ENCODE results near the gene SPACA4.

Gene SPACA4

DNA sequence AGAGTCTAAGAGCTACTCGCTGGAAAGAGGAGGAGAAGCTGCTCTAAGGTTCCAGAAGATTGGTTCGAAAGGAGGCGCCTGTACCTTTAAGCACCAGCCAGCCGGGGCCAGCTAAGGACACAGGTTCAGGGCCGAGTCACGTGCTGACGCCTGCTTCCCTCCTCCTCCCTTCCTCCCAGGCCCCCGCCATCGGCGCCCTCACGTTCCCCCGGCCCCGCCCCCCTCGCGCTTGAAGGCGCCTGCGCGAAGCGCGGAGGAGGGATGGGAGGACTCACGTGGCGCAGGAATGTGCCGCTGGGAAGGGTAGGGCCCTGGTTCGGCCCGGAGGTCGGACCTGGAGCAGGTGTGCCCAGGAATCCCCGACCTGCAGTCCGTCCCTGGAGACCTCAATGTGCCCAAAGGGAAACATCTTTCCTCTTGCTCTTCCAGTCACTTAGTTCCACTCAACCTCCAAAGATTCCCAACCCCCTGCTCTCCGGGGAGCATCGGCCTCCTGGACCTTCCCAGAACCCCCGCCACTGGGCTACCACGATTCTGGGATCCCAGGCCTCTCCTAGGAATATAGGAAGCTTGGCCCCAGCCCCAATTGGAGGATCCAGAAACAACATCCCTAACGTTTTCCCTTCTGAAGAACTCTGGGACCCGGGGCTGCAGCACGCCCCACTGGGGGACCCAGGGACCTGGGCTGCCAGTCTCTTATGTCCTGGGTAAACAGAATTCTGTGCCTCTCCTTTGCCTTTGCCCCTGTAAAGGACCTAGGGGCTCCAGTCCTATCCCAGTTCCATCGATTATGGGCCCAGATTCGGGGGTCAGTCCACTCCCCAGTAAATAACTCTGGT is 28.1 kb downstream of the SPACA4 start:
- peak; percentile 85 for DNase-seq (ENCODE audit: low spot score)

DNA sequence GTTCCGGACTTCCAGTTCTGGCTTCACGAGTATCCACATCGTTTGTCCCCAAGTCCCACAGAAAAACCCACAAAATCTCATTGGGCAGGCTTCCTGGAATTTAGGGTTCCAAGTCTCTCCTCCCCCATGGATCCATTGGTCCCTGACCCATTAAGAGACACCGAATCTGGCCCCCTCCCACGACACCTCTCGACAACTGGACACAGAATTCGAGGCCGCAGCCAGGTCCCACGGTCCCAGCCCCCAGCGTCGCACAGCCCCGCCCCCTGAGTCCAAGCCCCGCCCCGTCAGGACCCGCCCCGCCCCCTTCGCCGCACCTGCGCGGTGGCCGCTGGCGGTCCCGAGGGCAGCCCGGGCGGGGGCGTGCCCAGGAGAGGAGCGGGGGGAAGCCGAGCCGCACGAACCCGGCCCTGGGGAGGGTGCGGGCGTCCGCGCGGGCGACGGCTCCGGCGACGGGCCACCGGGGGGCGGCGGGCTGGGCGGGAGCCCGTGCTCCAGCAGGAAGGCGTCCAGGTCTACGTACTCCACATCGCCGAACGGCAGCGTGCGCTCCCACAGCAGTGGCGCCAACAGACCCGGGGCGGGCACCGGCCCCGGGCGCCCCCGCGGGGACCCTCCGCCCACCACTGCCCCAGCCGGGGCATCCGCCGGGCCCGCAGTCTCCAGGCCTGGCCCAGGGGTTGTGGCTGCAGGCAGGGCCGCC is 28.9 kb downstream of the SPACA4 start:
- peak; percentile 63 for DNase-seq (ENCODE audit: low spot score)

DNA sequence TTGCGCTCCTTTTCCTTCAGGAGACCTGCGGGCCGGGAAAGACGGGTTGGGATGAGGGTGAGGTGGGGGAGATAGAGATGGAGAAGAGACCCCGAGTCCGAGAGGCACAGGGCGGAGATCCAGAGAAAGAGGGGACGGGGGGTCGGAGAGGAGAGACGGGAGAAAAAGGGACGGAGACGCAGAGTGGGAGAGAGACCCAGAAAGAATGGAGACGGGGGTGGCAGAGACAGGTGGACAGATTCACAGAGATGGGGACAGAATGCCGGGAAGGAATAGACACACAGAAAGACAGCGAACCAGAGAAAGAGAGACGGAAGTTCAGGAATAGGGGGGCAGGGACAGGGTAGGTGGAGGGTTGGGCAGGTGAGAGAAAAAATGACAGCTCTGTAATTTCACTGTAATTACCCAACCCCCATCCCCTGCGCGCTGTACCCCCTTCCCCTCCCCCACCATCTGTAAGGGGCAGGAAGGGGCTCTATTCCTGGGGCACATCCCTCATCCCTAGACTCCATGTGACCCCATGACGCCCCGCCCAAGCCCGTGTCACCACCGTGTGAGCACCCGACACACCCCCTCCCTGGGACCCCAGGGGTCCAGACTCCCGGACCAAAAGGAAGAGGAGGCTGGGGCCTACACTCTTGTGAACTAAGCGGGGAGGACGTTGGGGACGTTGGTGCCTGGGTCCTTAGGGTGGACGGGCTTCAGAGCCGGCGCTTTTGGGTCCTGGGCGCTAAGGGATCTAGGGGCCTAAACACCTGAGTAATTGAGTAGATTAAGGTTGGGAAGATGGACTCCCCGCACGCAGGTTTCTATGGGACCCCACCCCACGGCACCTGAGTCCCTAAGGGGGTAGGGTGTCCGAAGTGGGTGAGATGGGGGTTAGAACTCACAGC is 29.7 kb downstream of the SPACA4 start:
- no peak for DNase-seq (ENCODE audit: low spot score)

DNA sequence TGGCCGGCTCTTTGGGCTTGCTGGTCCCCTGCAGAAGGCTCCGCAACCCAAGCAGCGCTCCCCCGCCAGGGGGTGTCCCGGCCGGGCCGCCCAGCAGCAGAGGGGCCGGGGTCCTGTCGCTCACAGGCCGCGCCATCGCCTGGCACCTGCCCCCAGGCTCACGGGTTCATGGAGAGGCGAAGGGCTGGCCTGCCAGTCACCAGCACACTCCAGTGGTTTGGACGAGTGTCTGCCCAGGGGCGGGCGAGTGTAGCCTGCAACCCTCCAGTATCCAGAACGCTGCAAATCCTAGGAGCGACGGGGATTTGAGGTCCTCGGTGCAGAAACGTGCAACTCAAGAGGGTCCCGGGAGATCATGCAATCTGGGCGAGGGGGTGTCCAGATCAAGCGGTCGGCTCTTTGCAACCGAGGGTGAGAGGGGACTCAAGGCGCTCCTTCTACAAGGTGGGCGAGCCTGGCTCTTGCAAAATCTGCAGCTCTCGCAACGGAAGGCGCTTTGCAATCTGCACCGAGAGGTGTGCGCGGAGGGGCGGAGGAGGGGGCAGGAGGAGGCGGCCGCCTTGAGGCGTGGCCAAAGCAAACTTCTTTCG is 30.4 kb downstream of the SPACA4 start, which contains the start of gene DBP:
DBP (minus strand) TSS at position 521 of the 590 bp plus-strand sequence; CDS start at position 136, 385 bp downstream.
- no peak for DNase-seq (ENCODE audit: low spot score)

DNA sequence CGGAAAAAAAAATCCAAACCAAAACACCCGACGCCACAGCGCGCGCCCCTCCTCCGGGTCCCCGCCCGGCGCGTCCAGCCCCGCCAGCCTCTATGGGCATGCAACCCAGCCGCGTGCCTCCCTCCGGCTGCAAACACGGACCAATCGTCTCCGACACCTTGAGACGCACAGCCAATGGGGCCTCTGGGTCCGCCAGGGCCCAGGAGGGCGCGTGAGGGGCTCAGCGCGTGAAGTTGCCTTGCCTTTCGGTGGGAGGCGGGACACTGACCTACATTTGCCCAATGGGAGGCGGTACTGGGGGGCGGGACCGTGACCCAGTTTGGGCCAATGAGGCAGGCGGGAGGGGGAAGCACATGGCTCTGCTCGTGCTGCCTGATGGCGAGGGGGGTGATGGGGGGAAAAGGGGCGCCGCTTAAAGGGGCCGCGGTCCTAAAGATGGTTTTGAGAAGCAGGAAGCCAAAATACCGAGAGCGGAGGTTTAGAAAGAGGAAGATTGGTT is 31.0 kb downstream of the SPACA4 start:
- DNase-seq (ENCODE audit: low spot score) = peak; percentile 98

DNA sequence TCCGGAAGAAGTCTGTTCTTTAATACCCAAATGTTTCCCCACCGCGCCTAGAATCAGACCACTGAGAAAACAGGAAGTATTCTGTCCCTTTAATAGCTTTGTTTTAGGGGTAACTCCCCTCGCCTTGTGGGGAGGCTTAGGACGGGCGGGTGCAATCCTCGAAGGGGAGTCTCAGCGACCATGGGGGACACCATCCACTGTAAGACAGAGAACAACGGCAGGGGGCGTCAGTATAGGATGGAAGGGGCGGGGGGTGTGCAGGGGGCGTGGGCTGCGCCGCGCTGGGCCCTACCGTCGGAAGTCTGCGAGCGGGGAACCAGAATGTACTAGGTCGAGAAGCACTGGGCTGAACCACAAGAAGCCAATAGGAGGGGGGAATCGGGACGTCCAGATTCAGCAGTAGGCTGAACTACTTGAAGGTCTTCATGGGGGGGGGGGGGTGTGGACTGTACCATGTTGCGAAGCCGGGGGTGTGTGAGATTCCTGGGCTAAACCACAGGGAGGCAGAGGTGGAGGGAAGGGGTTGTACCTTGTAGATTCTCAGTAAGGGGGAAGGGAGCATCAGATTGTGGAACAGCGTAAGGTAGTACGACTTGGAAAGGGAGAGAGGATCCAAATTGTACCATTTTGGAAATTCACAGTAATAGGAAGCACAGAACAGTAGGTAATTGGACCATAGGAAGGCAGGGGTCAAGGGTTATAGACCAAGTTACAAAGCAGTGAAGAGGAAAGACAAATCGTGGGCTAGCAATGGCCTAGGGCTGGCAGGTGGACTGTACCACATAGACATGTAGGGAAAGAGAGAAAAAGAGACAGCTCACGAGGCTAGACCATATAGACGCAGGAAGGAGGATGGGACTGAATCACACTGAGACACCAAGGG is 31.6 kb downstream of the SPACA4 start:
- peak; percentile 95 for DNase-seq (ENCODE audit: low spot score)

DNA sequence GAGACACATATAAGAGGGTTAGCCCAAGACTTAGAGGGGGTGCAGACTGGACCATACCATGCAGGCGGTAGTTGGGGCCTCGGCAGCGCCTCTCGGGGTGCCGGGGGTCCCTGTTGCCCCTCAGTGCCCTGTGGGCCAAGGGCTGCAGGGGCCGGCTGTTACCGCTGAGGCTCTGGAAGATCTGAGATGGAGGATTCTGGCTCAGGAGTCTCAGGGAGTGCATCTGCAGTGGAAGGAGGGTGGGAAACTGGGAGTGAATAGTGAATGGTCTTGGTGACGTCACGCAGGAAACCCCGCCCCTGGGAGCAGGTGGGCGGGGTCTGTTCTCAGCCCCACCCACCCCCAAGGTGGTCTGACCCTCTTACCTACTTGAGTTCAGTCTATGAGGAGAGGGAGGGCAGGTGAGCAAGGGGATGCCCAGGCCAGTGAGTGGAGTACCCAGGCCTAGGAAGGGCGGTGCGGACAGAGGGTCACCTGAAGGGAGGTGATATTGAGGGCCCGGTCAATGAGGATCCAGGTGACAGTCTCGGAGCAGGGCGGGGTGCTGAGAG is 32.4 kb downstream of the SPACA4 start:
- DNase-seq (ENCODE audit: low spot score) = no peak

DNA sequence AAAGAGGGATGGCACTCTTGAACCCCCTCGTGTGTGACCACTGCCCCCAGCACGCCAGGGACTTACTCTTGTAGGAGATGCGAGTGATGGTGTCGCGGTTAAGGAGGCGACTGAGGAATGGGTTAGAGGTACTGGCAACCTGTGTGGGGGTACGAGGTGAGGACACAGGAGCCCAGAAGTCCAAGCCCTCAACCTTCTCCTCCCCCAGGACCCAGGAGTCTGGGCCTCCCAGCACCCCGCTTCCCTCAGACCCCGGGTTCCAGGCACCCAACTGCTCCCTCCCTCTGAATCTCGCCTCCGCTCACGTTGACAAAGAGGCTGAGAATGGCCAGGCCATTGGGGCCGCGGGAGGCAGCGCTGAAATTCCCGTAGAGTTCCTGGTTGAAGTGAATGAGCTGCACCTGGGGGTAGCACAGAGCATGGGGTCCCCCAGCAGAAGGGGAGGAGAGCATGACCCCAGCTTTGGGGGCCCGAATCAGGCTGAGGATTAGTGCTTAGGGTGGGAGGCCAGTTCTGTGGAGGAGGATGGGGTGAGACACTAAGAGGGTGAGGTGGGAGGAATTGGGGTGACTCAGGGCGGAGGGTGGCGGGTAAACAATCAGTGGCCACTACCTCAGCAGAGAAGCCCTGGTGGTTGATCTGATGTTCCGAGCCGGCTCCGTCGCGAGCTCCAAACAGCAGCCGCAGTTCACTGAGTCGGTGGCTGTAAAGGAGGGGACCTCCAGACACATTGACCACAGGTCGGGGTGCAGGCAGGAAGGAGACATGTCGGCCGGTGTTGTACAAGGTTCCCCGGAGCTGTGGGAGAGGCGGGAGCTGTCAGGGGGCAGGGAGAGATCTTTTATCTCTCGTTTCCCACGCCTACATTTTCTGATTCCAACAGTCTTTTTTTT is 33.2 kb downstream of the SPACA4 start:
- no peak for DNase-seq (ENCODE audit: low spot score)

DNA sequence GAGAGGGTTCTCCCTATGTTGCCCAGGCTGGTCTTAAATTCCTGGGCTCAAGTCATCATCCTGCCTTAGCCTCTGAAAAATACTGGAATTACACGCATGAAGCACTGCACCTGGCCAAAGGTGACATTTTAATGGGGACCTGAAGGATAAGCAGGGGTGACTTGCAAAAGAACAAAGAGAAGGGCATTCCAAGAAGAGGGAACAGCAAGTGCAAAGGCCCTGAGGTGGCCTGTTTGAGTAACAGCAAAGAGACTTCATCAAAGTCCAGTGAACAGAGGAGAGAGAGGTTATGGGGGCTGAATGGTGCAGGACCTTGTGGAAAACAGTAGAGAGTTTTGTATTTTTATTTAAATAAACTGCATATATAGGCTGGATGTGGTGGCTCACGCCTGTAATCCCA is 35.3 kb downstream of the SPACA4 start:
- DNase-seq (ENCODE audit: low spot score) = no peak

DNA sequence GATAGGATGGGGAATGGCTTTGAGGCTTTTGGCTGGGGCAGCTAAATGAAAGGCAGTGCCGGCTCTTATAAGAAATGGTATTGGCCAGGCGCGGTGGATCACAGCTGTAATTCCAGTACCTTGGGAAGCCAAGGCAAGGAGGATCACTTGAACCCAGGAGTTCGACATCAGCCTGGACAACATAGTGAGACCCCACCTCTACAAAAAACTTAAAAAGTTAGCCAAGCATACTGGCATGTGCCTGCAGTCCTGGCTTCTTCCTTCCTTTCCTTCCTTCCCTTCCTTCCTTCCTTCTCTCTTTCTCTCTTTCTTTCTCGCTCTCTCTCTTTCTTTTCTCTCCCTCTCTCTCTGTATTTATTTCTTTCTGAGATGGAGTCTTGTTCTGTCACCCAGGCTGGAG is 36.3 kb downstream of the SPACA4 start:
- no peak for DNase-seq (ENCODE audit: low spot score)

DNA sequence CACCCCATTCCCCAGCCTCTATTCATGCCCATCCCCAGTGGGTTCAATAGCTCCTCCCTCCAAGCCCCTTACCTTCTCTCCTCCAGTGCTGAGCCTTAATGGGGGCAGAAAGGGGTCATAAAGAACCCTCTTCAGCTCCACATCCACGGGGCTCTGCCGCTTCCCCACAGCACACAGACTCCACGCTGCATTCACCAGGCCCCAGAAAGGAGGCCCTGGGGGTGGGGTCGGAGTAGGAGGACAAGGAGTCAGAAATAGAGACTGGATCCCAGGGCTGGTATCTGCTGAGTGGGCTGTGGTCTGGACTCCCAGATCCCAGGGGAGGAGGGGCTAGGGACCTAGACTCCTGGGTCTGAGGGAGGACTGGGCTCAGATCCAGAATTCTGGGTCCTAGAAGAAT is 37.8 kb downstream of the SPACA4 start:
- no peak for DNase-seq (ENCODE audit: low spot score)

DNA sequence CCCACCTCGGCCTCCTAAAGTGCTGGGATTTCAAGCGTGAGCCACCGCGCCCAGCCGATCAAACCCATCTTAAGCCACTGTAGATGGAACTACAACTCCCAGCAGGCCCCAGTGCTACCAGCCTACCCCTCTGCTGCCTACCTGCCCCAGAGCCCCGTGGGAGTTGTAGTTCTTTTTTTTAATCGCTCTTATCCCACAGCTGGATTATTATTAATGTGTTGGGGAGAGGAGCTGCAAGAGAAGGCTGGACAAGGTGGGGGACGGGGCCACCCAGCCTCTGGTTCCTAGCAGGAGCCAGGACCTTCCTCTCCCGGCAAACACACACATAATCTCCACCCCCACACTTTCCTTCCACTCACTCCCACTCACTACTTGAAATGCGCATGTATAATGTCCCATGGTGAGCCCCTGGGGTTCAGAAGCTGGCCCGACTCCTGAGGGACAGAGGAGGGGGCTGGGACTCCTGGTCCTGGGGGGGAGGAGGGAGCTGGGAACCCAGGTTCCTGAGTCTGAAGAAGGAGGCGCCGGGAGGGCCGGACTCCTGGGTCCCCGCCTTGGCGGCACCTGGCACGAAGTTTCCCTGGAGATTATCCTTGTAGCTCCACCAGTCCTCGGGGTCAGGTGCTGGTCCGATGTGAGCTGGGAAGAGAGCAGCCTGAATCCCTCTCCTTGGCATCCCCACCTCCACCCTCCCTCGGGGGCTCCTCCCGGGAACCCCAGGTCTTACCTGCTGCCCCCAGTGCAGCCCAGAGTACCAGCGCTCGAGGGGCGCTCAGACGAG is 38.5 kb downstream of the SPACA4 start:
- DNase-seq (ENCODE audit: low spot score) = peak; percentile 77

DNA sequence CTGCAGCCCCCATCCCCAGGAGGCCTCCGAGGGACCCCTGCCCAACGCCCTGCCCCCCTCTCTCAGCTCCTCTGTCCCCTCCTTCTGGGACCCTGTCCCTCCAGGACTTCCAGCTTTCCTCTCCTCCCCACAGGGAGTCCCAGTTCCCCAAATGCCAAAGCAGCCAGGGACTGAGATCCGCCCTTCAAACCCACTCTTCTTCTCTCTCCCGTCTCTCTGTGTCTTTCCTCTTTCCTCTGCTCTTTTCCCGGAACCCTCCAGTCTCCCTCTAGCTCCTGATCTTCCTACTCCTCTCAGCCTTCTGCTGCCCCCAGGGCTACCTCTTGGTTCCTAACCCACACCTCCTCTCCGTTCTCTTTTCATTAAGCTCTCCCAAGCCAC is 39.1 kb downstream of the SPACA4 start:
- no peak for DNase-seq (ENCODE audit: low spot score)

DNA sequence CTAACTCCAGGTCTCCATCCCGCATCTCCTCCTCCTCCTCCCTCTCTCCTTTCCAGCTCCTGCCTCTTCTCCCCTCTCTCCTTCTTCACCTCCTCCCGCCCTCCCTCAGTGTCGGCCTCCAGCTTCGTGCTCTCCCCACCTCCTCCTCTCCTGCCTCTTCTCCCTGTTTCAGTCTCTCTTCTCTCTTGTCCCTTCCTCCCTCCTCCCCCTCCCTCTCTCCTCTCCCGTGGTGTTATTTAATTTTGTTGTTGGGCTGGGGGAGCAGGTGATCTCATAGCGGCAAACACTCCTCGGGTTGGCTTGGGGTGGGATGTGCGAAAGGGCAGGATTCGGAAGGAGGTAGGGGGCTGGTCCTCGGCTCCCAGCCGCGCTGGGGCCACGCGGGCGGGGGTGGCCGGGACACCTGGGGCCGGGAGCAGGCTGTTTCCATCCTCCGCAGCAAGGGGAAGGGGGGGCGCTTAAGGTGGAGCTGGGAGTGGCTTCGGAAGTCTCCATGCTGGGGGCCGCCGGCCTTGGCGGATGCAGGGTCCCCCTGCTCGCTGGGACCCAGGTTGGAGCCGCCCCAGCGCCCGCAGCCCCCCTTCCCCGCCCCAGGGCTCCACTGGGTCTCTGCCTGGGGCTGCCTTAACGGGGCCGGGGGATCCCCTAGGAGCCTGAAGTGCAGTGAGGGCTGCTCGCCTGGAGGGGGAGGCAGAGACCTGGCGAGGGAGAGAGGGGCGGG is 39.6 kb downstream of the SPACA4 start, which contains the start of gene CA11:
CA11 (minus strand) TSS at position 187 of the 721 bp plus-strand sequence. CDS start 555 bp downstream, outside the sequence.
- peak; percentile 74 for DNase-seq (ENCODE audit: low spot score)

DNA sequence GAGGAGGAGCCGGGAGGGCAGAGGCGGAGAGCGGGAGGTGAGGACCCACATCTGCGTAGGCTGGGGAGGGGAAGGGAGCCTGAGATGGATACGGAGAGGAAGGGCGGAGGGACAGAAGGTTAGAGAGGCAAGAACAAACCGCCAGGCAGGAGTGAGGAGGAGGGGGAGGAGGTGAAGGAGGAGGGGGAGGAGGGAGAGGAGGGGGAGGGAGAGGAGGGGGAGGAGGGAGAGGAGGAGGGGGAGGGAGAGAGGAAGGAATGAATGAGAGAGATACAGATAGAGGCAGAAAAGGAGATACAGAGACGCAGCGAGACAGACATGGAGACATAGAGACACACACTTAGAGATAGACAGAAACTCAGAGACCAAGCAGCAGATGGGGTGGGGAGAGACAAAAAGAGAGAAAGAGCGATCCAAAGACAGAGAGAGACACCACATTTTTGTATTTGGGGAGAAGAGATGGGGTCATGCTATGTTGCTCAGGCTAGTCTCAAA is 40.2 kb downstream of the SPACA4 start:
- no peak for DNase-seq (ENCODE audit: low spot score)

DNA sequence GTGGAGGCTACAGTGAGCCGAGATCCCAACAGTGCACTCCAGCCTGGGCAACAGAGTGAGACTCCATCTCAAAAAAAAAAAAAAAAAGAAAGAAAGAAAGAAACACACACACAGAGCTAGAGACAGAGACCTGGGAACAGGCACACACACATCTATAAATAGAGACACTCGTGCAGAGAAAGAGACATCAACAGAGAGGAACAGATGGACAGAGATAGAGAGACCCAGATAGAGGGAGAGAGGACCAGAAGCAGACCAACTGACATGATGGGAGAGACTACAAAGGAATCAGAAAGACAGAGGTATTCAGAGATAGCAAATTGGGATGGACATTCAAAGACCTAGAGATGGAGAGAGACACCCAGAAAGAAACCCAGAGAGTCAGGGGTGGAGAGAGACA is 41.6 kb downstream of the SPACA4 start:
- no peak for DNase-seq (ENCODE audit: low spot score)

DNA sequence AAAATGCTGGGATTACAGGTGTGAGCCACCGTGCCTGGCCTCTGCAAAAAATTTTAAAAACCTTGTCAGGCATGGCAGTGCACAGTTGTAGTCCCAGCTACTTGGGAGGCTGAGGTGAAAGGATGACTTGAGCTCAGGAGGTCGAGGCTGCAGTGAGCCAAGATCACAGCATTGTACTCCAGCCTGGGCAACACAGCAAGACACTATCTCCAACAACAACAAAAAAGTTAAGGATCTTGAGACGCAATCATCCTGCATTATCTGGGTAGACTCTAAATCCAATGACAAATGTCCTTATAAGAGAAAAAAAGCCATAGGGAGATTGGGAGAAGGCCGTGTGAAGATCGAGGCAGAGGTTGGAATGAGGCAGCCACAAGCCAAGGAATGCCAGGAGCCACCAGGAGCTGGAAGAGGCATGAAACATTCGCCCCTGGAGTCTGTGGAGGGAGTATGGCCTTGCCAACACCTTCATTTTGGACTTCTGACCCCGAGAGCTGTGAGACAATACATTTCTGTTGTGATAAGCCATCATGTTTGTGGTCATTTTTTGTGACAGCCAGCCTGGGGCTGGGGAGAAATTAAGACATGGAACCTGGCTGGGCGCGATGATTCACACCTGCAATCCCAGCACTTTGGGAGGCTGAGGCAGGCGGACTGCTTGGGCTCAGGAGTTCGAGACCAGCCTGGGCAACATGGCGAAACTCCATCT is 44.6 kb downstream of the SPACA4 start:
- DNase-seq (ENCODE audit: low spot score) = no peak
